DOHH2 (cell line): Measurements from ENCODE around the gene MLH3.

ENCODE experiments used
- EZH2phosphoT487 ChIP-seq: fragments of 200-600 bp; sonication (generic); IDR thresholded peaks from 2 replicates; pipeline ENCODE4 v1.6.1; 2017; ENCODE audit warnings: borderline replicate concordance, mild to moderate bottlenecking, antibody characterized with exemption, low read length, moderate library complexity, mixed read lengths
- TF ChIP-seq, protein P1 (sequence below): fragments of 200-600 bp; sonication (generic); IDR thresholded peaks from one replicate; pipeline ENCODE4 v1.5.1; 2014; ENCODE audit warnings: antibody characterized with exemption, mild to moderate bottlenecking, low read depth, low read length; ENCODE audit not compliant: poor library complexity, severe bottlenecking

GRCh38 chr14:74980398-74980730 is 70.9 kb downstream of the MLH3 start:
- TF ChIP-seq, protein P1, sequence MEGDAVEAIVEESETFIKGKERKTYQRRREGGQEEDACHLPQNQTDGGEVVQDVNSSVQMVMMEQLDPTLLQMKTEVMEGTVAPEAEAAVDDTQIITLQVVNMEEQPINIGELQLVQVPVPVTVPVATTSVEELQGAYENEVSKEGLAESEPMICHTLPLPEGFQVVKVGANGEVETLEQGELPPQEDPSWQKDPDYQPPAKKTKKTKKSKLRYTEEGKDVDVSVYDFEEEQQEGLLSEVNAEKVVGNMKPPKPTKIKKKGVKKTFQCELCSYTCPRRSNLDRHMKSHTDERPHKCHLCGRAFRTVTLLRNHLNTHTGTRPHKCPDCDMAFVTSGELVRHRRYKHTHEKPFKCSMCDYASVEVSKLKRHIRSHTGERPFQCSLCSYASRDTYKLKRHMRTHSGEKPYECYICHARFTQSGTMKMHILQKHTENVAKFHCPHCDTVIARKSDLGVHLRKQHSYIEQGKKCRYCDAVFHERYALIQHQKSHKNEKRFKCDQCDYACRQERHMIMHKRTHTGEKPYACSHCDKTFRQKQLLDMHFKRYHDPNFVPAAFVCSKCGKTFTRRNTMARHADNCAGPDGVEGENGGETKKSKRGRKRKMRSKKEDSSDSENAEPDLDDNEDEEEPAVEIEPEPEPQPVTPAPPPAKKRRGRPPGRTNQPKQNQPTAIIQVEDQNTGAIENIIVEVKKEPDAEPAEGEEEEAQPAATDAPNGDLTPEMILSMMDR, result no peak
- TF ChIP-seq EZH2phosphoT487, result no peak
